K562 treated with DMSO at 1 percent for 24 hours (cell line): Measurements from ENCODE around the gene CYP3A5. TPM values are rescaled to one million over a fixed set of nuclear protein-coding genes. Genes with fewer than 3 reads are reported as not detected.

Experiments
- total RNA-seq: library from RNA; unstranded; fragments of 300-600 nt; gene quantifications from 2 replicates; pipeline ENCODE4 v1.2.3, GENCODE V29; 2022; ENCODE audit warnings: low read depth; ENCODE audit not compliant: insufficient read depth

Gene CYP3A5
- total RNA-seq = 4.8 and 6.7 TPM in 2 replicates

DNA sequence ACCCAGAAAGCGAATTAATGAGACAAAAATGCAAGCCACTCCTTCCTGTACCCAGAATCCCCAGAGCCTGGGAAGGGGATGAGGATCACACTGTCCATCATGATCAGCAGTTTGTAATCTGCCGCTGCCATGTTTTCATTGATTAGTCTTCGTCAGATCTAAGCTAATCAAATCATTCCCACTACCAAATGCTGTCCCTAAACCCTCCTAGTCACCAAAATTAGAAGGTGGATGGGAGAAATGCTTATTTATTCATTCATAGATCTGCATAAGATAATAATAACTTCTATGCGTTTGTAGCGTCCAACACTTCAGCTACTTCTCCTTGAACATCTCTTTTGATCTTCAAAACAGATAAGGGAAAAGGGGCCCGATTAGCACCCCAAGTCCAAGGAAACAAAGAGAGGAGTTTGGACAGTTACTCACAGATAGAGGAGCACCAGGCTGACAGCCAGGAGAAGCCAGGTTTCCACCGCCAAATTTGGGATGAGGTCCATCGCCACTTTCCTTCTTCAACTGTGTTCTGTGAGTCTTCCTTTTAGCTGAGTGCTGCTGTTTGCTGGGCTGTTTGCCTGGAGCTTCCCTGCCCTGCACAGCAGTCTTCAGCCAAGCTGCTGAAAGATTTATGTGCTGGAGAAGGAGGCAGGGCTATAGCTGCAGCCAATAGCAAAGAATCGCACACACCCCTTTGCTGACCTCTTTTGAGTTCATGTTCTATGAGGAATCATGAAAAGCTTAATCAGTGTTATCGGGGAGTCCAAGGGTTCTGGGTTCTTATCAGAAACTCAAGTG, at the start of gene CYP3A5:
TSS of gene CYP3A5 (minus strand) at position 597 of the 792 bp plus-strand sequence. CDS start at position 497, 100 bp downstream.

DNA sequence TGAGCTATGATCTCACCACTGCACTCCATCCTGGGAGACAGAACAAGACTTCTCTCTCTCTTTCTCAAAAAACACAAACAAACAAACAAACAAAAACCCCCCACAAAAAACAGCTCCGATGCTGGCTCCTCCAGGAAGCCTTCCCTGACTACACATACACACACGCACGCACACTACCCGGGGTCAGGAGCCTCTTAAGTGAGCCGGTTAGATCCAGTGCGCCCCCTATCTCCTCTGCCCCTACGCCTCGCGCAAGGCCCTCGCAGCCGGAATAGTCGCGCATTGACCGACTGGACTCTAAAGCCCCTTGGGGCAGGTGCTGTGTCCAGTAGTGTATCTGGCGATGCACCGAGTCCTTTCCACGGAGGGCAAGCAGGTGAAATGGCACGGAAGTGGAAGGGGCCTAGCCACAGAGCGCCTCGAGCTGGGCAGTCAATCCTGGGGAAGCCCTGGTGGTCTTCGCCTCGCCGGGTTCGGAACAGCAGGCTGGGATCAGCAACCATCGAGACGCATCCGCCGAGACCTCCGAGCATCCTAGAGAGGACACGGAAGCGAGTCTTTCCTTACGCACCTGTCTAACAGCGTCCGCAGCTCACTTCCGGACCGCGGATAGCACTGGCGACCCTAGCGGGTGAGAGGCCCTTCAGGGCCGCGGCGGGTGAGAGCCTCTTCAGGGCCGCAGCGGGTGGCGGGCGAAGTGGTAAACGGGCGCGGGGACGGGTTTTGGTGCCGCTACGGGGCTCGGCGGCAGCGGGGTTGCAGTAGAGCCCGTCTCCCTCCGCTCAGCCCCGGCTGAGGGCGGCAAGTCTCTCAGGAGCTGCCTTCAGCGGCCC, 63.2 kb downstream of the CYP3A5 start, which contains the start of gene ZSCAN25:
TSS of gene ZSCAN25 (plus strand) at position 588 of the 833 bp plus-strand sequence. CDS start 2,661 bp downstream, outside the sequence.

Other genes with a start within 250 kb of the CYP3A5 start
- 14.0 and 15.7 TPM in 2 replicates for gene PTCD1, start 241.2 kb downstream of the CYP3A5 start, total RNA-seq
- 104 TPM in 2 replicates for gene CPSF4, start 241.1 kb downstream of the CYP3A5 start, total RNA-seq
- gene ATP5MF, start 213.8 kb downstream of the CYP3A5 start, total RNA-seq = 1,250 and 1,342 TPM in 2 replicates
- 10.0 and 16.6 TPM in 2 replicates for gene ZNF789, start 207.1 kb downstream of the CYP3A5 start, total RNA-seq
- 26.7 and 30.4 TPM in 2 replicates for gene ZNF394, start 179.7 kb downstream of the CYP3A5 start, total RNA-seq
- gene ZKSCAN5, start 175.3 kb downstream of the CYP3A5 start, total RNA-seq = 11.7 and 12.9 TPM in 2 replicates
- 5.2 and 6.4 TPM in 2 replicates for gene FAM200A, start 127.9 kb downstream of the CYP3A5 start, total RNA-seq
- 61.0 and 64.6 TPM in 2 replicates for gene ZNF655, start 121.4 kb downstream of the CYP3A5 start, total RNA-seq
- 0.42 and 1.1 TPM in 2 replicates for gene TMEM225B, start 81.7 kb downstream of the CYP3A5 start, total RNA-seq
- 10.4 and 11.2 TPM in 2 replicates for gene ZSCAN25, start 63.0 kb downstream of the CYP3A5 start, total RNA-seq
- not detected in 2 replicates for gene CYP3A7, start 55.2 kb upstream of the CYP3A5 start, total RNA-seq
- gene CYP3A4, start 104.2 kb upstream of the CYP3A5 start, total RNA-seq = not detected in 2 replicates
- not detected in 2 replicates for gene CYP3A43, start 148.0 kb upstream of the CYP3A5 start, total RNA-seq
- not detected in 2 replicates for gene OR2AE1, start 197.0 kb upstream of the CYP3A5 start, total RNA-seq
- 37.2 and 40.7 TPM in 2 replicates for gene TRIM4, start 239.5 kb upstream of the CYP3A5 start, total RNA-seq
- gene GJC3, start 249.6 kb upstream of the CYP3A5 start, total RNA-seq = 1.0 TPM in 1 of 2 replicates, not detected in the other